Ovary (tissue), 9 donors: ENCODE results near the gene LTBP2. TPM values are rescaled to one million over a fixed set of nuclear protein-coding genes. Genes with fewer than 3 reads are reported as not detected.

Experiments used
- DNase-seq, 5 donors: peaks; one replicate each; pipeline ENCODE4 v3.0.0-alpha.2; 2019 to 2020
- H3K27ac ChIP-seq, 2 donors: fragments of 200-600 bp; one replicate each; pipeline versions ENCODE4 v1.5.1 to v1.8.0; 2019 to 2022
- H3K27me3 ChIP-seq: fragments of 200-600 bp; one replicate; pipeline ENCODE4 v1.8.0; 2022
- H3K36me3 ChIP-seq: fragments of 200-600 bp; sonication (generic); one replicate; pipeline ENCODE4 v1.5.1; 2019
- H3K4me1 ChIP-seq: one replicate; pipeline ENCODE4 v1.8.1; 2013; ENCODE audit warnings: mild to moderate bottlenecking, moderate library complexity; ENCODE audit not compliant: insufficient read depth
- H3K4me3 ChIP-seq: fragments of 200-600 bp; sonication (generic); one replicate; pipeline ENCODE4 v1.5.1; 2017
- H3K9me3 ChIP-seq, 2 donors: fragments of 200-600 bp in 1 of 2; sonication (generic) in 1 of 2; one replicate each; pipeline versions ENCODE4 v1.5.1 to v1.8.1; 2013 to 2019; ENCODE audit warnings: mild to moderate bottlenecking in 1 of 2, moderate library complexity in 1 of 2
- CTCF ChIP-seq, 3 donors: fragments of 450-650 bp in 2 of 3; fragments of 200-600 bp in 1 of 3; IDR thresholded peaks; one replicate each; pipeline versions ENCODE4 v1.5.1 to v1.8.0; 2016 to 2022; ENCODE audit warnings: antibody characterized with exemption in 3 of 3, mild to moderate bottlenecking in 1 of 3
- EP300 ChIP-seq: sonication (generic); formaldehyde crosslinking; IDR thresholded peaks from one replicate; pipeline ENCODE4 v1.6.1; 2017; ENCODE audit warnings: antibody characterized with exemption
- POLR2A ChIP-seq: fragments of 450-650 bp; IDR thresholded peaks from one replicate; pipeline ENCODE4 v1.6.1; 2017; ENCODE audit warnings: antibody characterized with exemption, mild to moderate bottlenecking, moderate library complexity
- WGBS, 3 donors: extraction: QIAGEN DNeasy Blood & Tissue Kit in 1 of 3; methylation state at CpG; one replicate each; pipeline versions ENCODE4 v1.1.5 to v1.1.7; 2013 to 2017; 5-methylcytosine and 5-hydroxymethylcytosine counted together
- intact Hi-C, 4 donors: fragments of 100-400 bp; cut with DNase I; formaldehyde crosslinking; loops; one replicate each; pipeline versions ENCODE4 v1.11.0 to v1.15.1; 2022 to 2023
- polyA plus RNA-seq, 2 donors: library from polyadenylated mRNA; stranded (reverse); fragments of 200-250 nt in 1 of 2; fragments of 350-450 nt in 1 of 2; fragmentation: Illumina TruSeq in 1 of 2; extraction: RNeasy Lipid Tissue Mini Kit (QIAGEN cat#74804) in 1 of 2; gene quantifications; one replicate each; pipeline ENCODE4 v1.2.3, GENCODE V29; 2013 to 2014
- total RNA-seq, 7 donors: library from RNA; depleted of rRNA in 2 of 7; stranded (reverse); fragments of >200 nt in 2 of 7; fragmentation: NEBNext Ultra II Directional in 3 of 7; extraction: Animal tissue kit (Norgen Biotek cat#: 25700) in 3 of 7; gene quantifications; one replicate each; pipeline versions ENCODE4 v1.1.0 to v1.2.4, GENCODE V29; 2016 to 2023
- donor health status: DM: no; HTN: no; CAD: no; lungs with moderate emphysema.
- donor health status: DM: no; HTN: no; CAD: no.
- donor health status: Bipolar disorder and iron deficiency.
- donor health status: DM: yes; HTN: yes; CAD: no.
- donor health status: DM: no; HTN: no; CAD: no.
- donor health status: DM: yes; HTN: yes; CAD: no.

LTBP2 gene
- total and polyA plus RNA-seq, 9 donors, result 31.4 to 85.0 (median 60.0) TPM

- Histone ChIP-seq H3K27ac (no peak overlapping the region), H3K4me1 (no peaks in the 10 kb centered on the region), H3K36me3 (no peaks in the 10 kb centered on the region), H3K4me3 (no peak overlapping the region), H3K9me3 (no peaks in the 10 kb centered on the region), H3K27me3 (no peaks in the 10 kb centered on the region)
- DNase-seq, result no peak
- TF ChIP-seq CTCF (IDR thresholded peaks at IDR 0.05) (no peak), POLR2A (no peak)
- intact Hi-C loops, result loop anchor here in 1 of 4 donors (10.0 kb wide), 1 partner anchor 111 kb away; no protein-coding TSS in a partner anchor
- WGBS, 3 donors, result 31 to 56% (median 39%) methylated on average over 3 of the region's 3 CpGs
Measured at GRCh38 chr14:74475678-74476077, 136.4 kb downstream of the LTBP2 start.

GRCh38 chr14:74474376-74474775, 137.7 kb downstream of the LTBP2 start:
- Histone ChIP-seq H3K36me3 (no peaks in the 10 kb centered on the region), H3K4me1 (no peaks in the 10 kb centered on the region), H3K27me3 (no peaks in the 10 kb centered on the region), H3K4me3 (no peak overlapping the region), H3K9me3 (no peaks in the 10 kb centered on the region), H3K27ac (no peak overlapping the region)
- intact Hi-C loops, result loop anchor here in 1 of 4 donors (10.0 kb wide), 1 partner anchor 110 kb away; no protein-coding TSS in a partner anchor
- TF ChIP-seq CTCF (IDR thresholded peaks at IDR 0.05) (no peak), EP300 (no peak), POLR2A (no peak)
- DNase-seq, result no peak
- WGBS, 3 donors, result 72 to 78% (median 72%) methylated on average over 2 of the region's 2 CpGs

GRCh38 chr14:74472601-74473000, 139.4 kb downstream of the LTBP2 start:
- 87 to 93% (median 91%) methylated on average over 2 of the region's 2 CpGs for WGBS, 3 donors
- intact Hi-C loops, result loop anchor here in 1 of 4 donors (10.0 kb wide), 1 partner anchor 108 kb away; no protein-coding TSS in a partner anchor
- H3K27me3 ChIP-seq, result no peaks in the 10 kb centered on the region
- H3K4me1 ChIP-seq, result no peaks in the 10 kb centered on the region
- no peaks in the 10 kb centered on the region for H3K36me3 ChIP-seq
- no peak overlapping the region for H3K4me3 ChIP-seq
- no peak for DNase-seq
- H3K9me3 ChIP-seq, result no peaks in the 10 kb centered on the region
- H3K27ac ChIP-seq, result no peak overlapping the region
- TF ChIP-seq CTCF (IDR thresholded peaks at IDR 0.05) (no peak), POLR2A (no peak)

- H3K9me3 ChIP-seq, result no peaks in the 10 kb centered on the region
- 76 to 83% (median 77%) methylated on average over 7 of the region's 7 CpGs for WGBS, 3 donors
- DNase-seq, result no peak
- no peak overlapping the region for H3K27ac ChIP-seq
- intact Hi-C loops, result loop anchor here in 1 of 4 donors (10.0 kb wide), 1 partner anchor 105 kb away; no protein-coding TSS in a partner anchor
- H3K4me1 ChIP-seq, result no peaks in the 10 kb centered on the region
- no peak overlapping the region for H3K4me3 ChIP-seq
- TF ChIP-seq EP300 (no peak), POLR2A (no peak), CTCF (IDR thresholded peaks at IDR 0.05) (no peak)
- H3K36me3 ChIP-seq, result no peaks in the 10 kb centered on the region
- H3K27me3 ChIP-seq, result no peaks in the 10 kb centered on the region
Measured at GRCh38 chr14:74469548-74470518, 142.2 kb downstream of the LTBP2 start.
